Measurements from ENCODE around the gene DENND10. TPM values are rescaled to one million over a fixed set of nuclear protein-coding genes. Genes with fewer than 3 reads are reported as not detected.

Gene DENND10
- total RNA-seq, 2 experiments from 2014 or later: 19.9 to 22.9 TPM

Other genes with a start within 250 kb of the DENND10 start
- under 1 TPM; 0.06 to 0.10 TPM for gene NANOS1, start 74.4 kb upstream of the DENND10 start, total RNA-seq
- gene EIF3A, start 23.3 kb upstream of the DENND10 start, total RNA-seq: 100 to 1,000 TPM; 175 to 182 TPM
- 10 to 100 TPM; 57.0 to 60.0 TPM for gene SFXN4, start 61.6 kb downstream of the DENND10 start, total RNA-seq
- gene PRDX3, start 74.7 kb downstream of the DENND10 start, total RNA-seq: 100 to 1,000 TPM; 216 to 217 TPM
- 10 to 100 TPM; 11.4 to 13.3 TPM for gene GRK5, start 103.5 kb downstream of the DENND10 start, total RNA-seq

Data from activated CD8-positive, alpha-beta memory T cell treated with anti-CD3 and anti-CD28 coated beads for 36 hours (primary cell).